Calu3 (cell line): ENCODE measurements around the gene ALK. TPM values are rescaled to one million over a fixed set of nuclear protein-coding genes. Genes with fewer than 3 reads are reported as not detected.

Experiments
- BruUV-seq: library from RNA; stranded (reverse); fragments of 400-500 nt; replicated peaks from 2 replicates; lab custom pipeline; 2021; lab: Mats Ljungman, UMichigan
- CTCF ChIA-PET: fragments of 300-600 bp; sonication (Branson Sonifier 250); formaldehyde crosslinking; loops from one replicate; lab custom pipeline; 2022; ENCODE audit warnings: antibody characterized with exemption; lab: Charles Lee
- DNase-seq: peaks from one replicate; pipeline ENCODE4 v3.0.0; 2022
- H3K27ac Mint-ChIP-seq: one replicate; pipeline ENCODE4 v1.8.0; 2022; ENCODE audit warnings: mixed read lengths; ENCODE audit not compliant: unreplicated experiment
- H3K27me3 Mint-ChIP-seq: one replicate; pipeline ENCODE4 v1.8.0; 2022; ENCODE audit warnings: mixed read lengths; ENCODE audit not compliant: unreplicated experiment
- H3K36me3 Mint-ChIP-seq: one replicate; pipeline ENCODE4 v1.8.0; 2022; ENCODE audit warnings: mild to moderate bottlenecking, moderate library complexity, mixed read lengths; ENCODE audit not compliant: insufficient read depth, unreplicated experiment
- H3K4me1 Mint-ChIP-seq: one replicate; pipeline ENCODE4 v1.8.0; 2022; ENCODE audit warnings: mild to moderate bottlenecking, low read depth, mixed read lengths; ENCODE audit not compliant: unreplicated experiment
- H3K4me3 Mint-ChIP-seq: one replicate; pipeline ENCODE4 v1.8.0; 2022; ENCODE audit warnings: mild to moderate bottlenecking, low read depth, moderate library complexity, mixed read lengths; ENCODE audit not compliant: unreplicated experiment
- H3K9me3 Mint-ChIP-seq: one replicate; pipeline ENCODE4 v1.8.0; 2022; ENCODE audit warnings: low read depth, mixed read lengths; ENCODE audit not compliant: unreplicated experiment
- CTCF ChIP-seq: fragments of 200-600 bp; IDR thresholded peaks from one replicate; pipeline ENCODE4 v1.8.0; 2022; ENCODE audit warnings: antibody characterized with exemption; ENCODE audit not compliant: unreplicated experiment
- intact Hi-C: fragments of 100-400 bp; cut with micrococcal nuclease; formaldehyde crosslinking; loops from one replicate; pipeline ENCODE4 v1.10.0; 2022; ENCODE audit not compliant: unreplicated experiment
- total RNA-seq: library from RNA; stranded (reverse); gene quantifications from 2 replicates; pipeline ENCODE4 v1.2.3, GENCODE V29; 2022

Gene ALK
- total RNA-seq, 1 experiment from 2014 or later = not detected

- H3K4me3 Mint-ChIP-seq = no peak overlapping the region
- intact Hi-C loops = no loop called here
- BruUV-seq = no TSS peak
- CTCF ChIA-PET = no interaction called here
- no peaks in the 10 kb centered on the region for H3K4me1 Mint-ChIP-seq
- DNase-seq = no peak
- peaks cover 93% of the 10 kb centered on the region for H3K27me3 Mint-ChIP-seq
- no peaks in the 10 kb centered on the region for H3K9me3 Mint-ChIP-seq
- no peaks in the 10 kb centered on the region for H3K36me3 Mint-ChIP-seq
- no peak for TF ChIP-seq CTCF
- no peak overlapping the region for H3K27ac Mint-ChIP-seq
Measured at GRCh38 chr2:29270701-29271121, 650.7 kb downstream of the ALK start.

- Mint-ChIP-seq H3K36me3 (no peaks in the 10 kb centered on the region), H3K4me3 (no peak overlapping the region), H3K27me3 (peaks cover 83% of the 10 kb centered on the region), H3K4me1 (no peaks in the 10 kb centered on the region), H3K9me3 (no peaks in the 10 kb centered on the region), H3K27ac (no peak overlapping the region)
- BruUV-seq = no TSS peak
- CTCF ChIA-PET = no interaction called here
- no peak for TF ChIP-seq CTCF
- intact Hi-C loops = no loop called here
- DNase-seq = no peak
Measured at GRCh38 chr2:29269765-29270109, 651.6 kb downstream of the ALK start.

- peaks cover 78% of the 10 kb centered on the region for H3K27me3 Mint-ChIP-seq
- H3K27ac Mint-ChIP-seq = no peak overlapping the region
- no peak for TF ChIP-seq CTCF
- no peaks in the 10 kb centered on the region for H3K9me3 Mint-ChIP-seq
- no peaks in the 10 kb centered on the region for H3K4me1 Mint-ChIP-seq
- intact Hi-C loops = no loop called here
- no peak overlapping the region for H3K4me3 Mint-ChIP-seq
- CTCF ChIA-PET = no interaction called here
- H3K36me3 Mint-ChIP-seq = no peaks in the 10 kb centered on the region
- no peak for DNase-seq
- BruUV-seq = no TSS peak
Measured at GRCh38 chr2:29269095-29269764, 652.2 kb downstream of the ALK start.

- H3K4me1 Mint-ChIP-seq = no peaks in the 10 kb centered on the region
- BruUV-seq = no TSS peak
- H3K9me3 Mint-ChIP-seq = peaks cover 4% of the 10 kb centered on the region
- no peak overlapping the region for H3K27ac Mint-ChIP-seq
- intact Hi-C loops = no loop called here
- H3K4me3 Mint-ChIP-seq = no peak overlapping the region
- CTCF ChIA-PET = no interaction called here
- H3K27me3 Mint-ChIP-seq = peaks cover 63% of the 10 kb centered on the region
- DNase-seq = no peak
- TF ChIP-seq CTCF = no peak
- no peaks in the 10 kb centered on the region for H3K36me3 Mint-ChIP-seq
Measured at GRCh38 chr2:29267720-29268119, 653.7 kb downstream of the ALK start.
